ENCODE data around the gene AMN1. TPM values are rescaled to one million over a fixed set of nuclear protein-coding genes. Genes with fewer than 3 reads are reported as not detected.

The AMN1 gene
- total RNA-seq: 1 to 10 TPM; 3.5 to 6.1 (median 4.8) TPM
- 1 to 10 TPM; 4.7 to 8.4 TPM for polyA plus RNA-seq

- intact Hi-C loops (cut with DNase I): no loop called here
- 1% methylated on average over 59 of the region's 59 CpGs for WGBS, 2 donors
- DNase-seq: peak; percentile 98 to 100 (median 99)
- H3K9me3 ChIP-seq: no peaks in the 10 kb centered on the region
- no peaks in the 10 kb centered on the region for H3K27me3 ChIP-seq
- H3K4me3 ChIP-seq: peak within 1 kb of the TSS; percentile 55 to 56 (median 55)
- peak; percentile 92 to 97 (median 96) for ATAC-seq
- H3K4me1 ChIP-seq: peaks cover 0 to 13% (median 5%) of the 10 kb centered on the region in 3 donors
- no peaks in the 10 kb centered on the region for H3K36me3 ChIP-seq
- peak within 1 kb of the TSS; percentile 70 to 96 (median 84) for H3K27ac ChIP-seq
- peak; percentile 83 for FAIRE-seq
- TF ChIP-seq, protein P1, sequence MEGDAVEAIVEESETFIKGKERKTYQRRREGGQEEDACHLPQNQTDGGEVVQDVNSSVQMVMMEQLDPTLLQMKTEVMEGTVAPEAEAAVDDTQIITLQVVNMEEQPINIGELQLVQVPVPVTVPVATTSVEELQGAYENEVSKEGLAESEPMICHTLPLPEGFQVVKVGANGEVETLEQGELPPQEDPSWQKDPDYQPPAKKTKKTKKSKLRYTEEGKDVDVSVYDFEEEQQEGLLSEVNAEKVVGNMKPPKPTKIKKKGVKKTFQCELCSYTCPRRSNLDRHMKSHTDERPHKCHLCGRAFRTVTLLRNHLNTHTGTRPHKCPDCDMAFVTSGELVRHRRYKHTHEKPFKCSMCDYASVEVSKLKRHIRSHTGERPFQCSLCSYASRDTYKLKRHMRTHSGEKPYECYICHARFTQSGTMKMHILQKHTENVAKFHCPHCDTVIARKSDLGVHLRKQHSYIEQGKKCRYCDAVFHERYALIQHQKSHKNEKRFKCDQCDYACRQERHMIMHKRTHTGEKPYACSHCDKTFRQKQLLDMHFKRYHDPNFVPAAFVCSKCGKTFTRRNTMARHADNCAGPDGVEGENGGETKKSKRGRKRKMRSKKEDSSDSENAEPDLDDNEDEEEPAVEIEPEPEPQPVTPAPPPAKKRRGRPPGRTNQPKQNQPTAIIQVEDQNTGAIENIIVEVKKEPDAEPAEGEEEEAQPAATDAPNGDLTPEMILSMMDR (IDR thresholded peaks at IDR 0.05): no peak
These were observed at the start of gene AMN1 for GRCh38 chr12:31728917-31729640. Gene AMN1 (minus strand): TSS chr12:31729021. CDS start chr12:31729008, 13 bp downstream.

DNA sequence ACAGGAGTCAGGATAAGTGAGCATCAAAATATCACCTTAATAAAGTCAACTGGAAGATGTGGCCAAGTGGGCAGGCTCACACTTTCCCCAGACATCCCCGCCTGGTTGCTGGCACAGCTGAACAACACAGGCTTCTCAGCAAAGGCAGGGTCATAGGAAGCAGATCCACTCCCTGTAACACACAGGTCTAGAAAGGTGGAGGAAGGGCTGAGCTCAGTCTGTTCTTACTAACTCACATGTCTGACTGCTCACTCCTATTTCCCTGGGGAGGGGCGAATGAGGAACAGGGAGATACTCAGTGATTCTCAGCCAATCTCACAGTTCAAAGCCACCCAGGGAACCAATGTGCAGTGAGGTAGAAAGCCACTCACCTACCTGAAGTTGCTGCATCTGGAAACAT lies 45.0 kb upstream of the AMN1 start:
- TF ChIP-seq, protein P1 (IDR thresholded peaks at IDR 0.05): no peak
- DNase-seq (no peak), FAIRE-seq (no peak), ATAC-seq (peak; percentile 48 to 84 (median 72))
- WGBS, 2 donors: 49 to 53% methylated on average over 2 of the region's 2 CpGs
- peak overlapping the region in 3 of 4 donors; percentile 17 to 55 (median 54) for H3K27ac ChIP-seq
- no peaks in the 10 kb centered on the region for H3K27me3 ChIP-seq
- intact Hi-C loops (cut with DNase I): no loop called here
- no peaks in the 10 kb centered on the region for H3K36me3 ChIP-seq
- H3K4me3 ChIP-seq: no peak overlapping the region
- no peaks in the 10 kb centered on the region for H3K9me3 ChIP-seq
- peaks cover 0 to 14% (median 8%) of the 10 kb centered on the region in 3 donors for H3K4me1 ChIP-seq

GRCh38 chr12:31773223-31773750 lies 44.5 kb upstream of the AMN1 start:
- peak overlapping the region in 3 of 4 donors; percentile 28 to 55 (median 54) for H3K27ac ChIP-seq
- intact Hi-C loops (cut with DNase I): no loop called here

GRCh38 chr12:31772685-31773222 lies 43.9 kb upstream of the AMN1 start:
- Histone ChIP-seq H3K9me3 (no peaks in the 10 kb centered on the region), H3K4me3 (no peak overlapping the region), H3K36me3 (no peaks in the 10 kb centered on the region), H3K4me1 (peaks cover 0 to 14% (median 8%) of the 10 kb centered on the region in 3 donors), H3K27ac (peak overlapping the region in 2 of 4 donors; percentile 28 to 54), H3K27me3 (no peaks in the 10 kb centered on the region)
- intact Hi-C loops (cut with DNase I): no loop called here
- ATAC-seq (peak in 3 of 4 donors; percentile 30 to 34 (median 32)), FAIRE-seq (no peak), DNase-seq (no peak)
- WGBS, 2 donors: 70 to 71% methylated on average over 5 of the region's 5 CpGs
- TF ChIP-seq, protein P1 (IDR thresholded peaks at IDR 0.05): no peak

More at GRCh38 chr12:31773223-31773750, 44.5 kb upstream of the AMN1 start:
- DNase-seq (peak in 2 of 6 donors; percentile 9 to 41), ATAC-seq (peak; percentile 75 to 89 (median 82)), FAIRE-seq (no peak)
- H3K4me3 ChIP-seq: no peak overlapping the region
- TF ChIP-seq, protein P1 (IDR thresholded peaks at IDR 0.05): no peak
- H3K9me3 ChIP-seq: no peaks in the 10 kb centered on the region
- WGBS, 2 donors: 6 to 14% methylated on average over 2 of the region's 2 CpGs
- H3K27me3 ChIP-seq: no peaks in the 10 kb centered on the region
- no peaks in the 10 kb centered on the region for H3K36me3 ChIP-seq
- peaks cover 0 to 14% (median 8%) of the 10 kb centered on the region in 3 donors for H3K4me1 ChIP-seq

Data from pancreas (tissue), 10 donors.